Measurements from ENCODE around the gene MDN1.

Gene MDN1

DNA sequence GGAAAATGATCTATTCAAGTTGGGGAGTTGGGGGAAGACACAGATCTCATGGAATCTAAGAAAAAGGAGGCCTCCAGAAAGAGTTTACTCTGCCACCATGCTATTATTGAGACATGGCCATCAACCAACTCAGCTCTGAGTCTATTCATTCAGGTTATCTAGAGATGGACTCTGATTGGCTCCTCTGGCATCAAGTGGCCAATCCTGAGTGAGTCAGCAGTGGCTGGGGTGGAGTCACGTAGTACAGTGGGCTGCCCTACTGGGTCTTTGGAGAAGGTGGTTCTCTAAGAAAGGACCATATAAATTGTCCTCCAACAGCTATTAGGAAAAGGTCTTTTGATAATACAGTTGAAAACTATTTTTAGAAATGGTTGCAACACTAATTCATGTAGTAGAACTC lies 223.1 kb downstream of the MDN1 start:
- TF ChIP-seq, protein P1, sequence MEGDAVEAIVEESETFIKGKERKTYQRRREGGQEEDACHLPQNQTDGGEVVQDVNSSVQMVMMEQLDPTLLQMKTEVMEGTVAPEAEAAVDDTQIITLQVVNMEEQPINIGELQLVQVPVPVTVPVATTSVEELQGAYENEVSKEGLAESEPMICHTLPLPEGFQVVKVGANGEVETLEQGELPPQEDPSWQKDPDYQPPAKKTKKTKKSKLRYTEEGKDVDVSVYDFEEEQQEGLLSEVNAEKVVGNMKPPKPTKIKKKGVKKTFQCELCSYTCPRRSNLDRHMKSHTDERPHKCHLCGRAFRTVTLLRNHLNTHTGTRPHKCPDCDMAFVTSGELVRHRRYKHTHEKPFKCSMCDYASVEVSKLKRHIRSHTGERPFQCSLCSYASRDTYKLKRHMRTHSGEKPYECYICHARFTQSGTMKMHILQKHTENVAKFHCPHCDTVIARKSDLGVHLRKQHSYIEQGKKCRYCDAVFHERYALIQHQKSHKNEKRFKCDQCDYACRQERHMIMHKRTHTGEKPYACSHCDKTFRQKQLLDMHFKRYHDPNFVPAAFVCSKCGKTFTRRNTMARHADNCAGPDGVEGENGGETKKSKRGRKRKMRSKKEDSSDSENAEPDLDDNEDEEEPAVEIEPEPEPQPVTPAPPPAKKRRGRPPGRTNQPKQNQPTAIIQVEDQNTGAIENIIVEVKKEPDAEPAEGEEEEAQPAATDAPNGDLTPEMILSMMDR (IDR thresholded peaks at IDR 0.05; ENCODE audit: low read depth, low read length), result no peak
- no peak overlapping the region for H3K4me3 ChIP-seq (ENCODE audit: low read depth, low read length)

- H3K4me3 ChIP-seq (ENCODE audit: low read depth, low read length), result no peak overlapping the region
- TF ChIP-seq, protein P1 (IDR thresholded peaks at IDR 0.05; ENCODE audit: low read depth, low read length), result no peak
These were observed 223.5 kb downstream of the MDN1 start for GRCh38 chr6:89596056-89596455.

All from WI38 (cell line).